Myocyte (in vitro differentiated cells): Measurements from ENCODE around the gene MINDY2. TPM values are rescaled to one million over a fixed set of nuclear protein-coding genes. Genes with fewer than 3 reads are reported as not detected.
"Not testable (repeated sequence)": the region's sequence is repeated elsewhere in the genome, so short reads cannot be mapped to it uniquely, and the experiment has no call there.

Source experiments
- DNase-seq: peaks from one replicate; pipeline ENCODE4 v3.0.0-alpha.2; 2012; ENCODE audit warnings: low read depth
- total RNA-seq: library from RNA; depleted of rRNA; stranded (reverse); fragments of >200 nt; gene quantifications from 2 replicates; pipeline ENCODE4 v1.2.3, GENCODE V29; 2014

The MINDY2 gene
- total RNA-seq, 1 donor from 2014 or later = 18.3 TPM

- DNase-seq = not testable (repeated sequence)
These were observed 52.2 kb downstream of the MINDY2 start for GRCh38 chr15:58823267-58823666.

DNA sequence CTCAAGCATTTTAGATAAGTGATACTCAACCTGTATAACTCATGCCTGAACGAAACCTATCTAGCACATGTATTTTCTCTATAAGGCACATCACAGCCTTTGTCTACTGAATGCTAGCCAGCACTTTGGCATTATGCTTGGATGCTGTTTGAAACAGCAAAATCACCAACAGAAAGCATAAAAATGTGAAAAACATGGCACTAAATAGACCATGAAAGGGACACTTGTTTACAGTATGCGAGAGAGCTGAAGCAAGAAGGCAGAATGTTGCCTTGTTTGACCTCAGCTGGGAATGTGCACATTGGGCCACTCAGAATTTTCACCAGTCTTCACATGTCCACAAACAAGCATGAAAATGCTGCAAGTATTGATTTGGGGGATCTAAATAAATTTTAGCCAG lies 59.5 kb downstream of the MINDY2 start:
- DNase-seq = no peak

GRCh38 chr15:58833681-58834426 lies 62.8 kb downstream of the MINDY2 start:
- DNase-seq = not testable (repeated sequence)

DNA sequence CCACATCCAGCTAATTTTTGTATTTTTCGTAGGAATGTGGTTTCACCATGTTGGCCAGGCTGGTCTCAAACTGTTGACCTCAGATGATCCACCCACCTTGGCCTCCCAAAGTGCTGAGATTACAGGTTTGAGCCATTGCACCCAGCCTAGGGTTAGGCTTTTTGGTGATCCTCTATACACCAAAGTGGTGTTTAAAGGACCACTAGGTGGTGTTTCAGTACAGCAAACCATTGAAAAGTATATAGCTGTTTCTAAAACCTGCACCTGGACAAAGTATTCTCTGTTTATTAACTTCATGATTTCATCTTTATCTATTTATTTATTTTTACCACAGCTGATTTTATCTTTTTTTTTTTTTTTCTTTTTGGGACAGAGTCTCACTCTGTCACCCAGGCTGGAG lies 68.4 kb downstream of the MINDY2 start:
- DNase-seq = no peak

- no peak for DNase-seq
These were observed 68.9 kb downstream of the MINDY2 start for GRCh38 chr15:58840048-58840447.

DNA sequence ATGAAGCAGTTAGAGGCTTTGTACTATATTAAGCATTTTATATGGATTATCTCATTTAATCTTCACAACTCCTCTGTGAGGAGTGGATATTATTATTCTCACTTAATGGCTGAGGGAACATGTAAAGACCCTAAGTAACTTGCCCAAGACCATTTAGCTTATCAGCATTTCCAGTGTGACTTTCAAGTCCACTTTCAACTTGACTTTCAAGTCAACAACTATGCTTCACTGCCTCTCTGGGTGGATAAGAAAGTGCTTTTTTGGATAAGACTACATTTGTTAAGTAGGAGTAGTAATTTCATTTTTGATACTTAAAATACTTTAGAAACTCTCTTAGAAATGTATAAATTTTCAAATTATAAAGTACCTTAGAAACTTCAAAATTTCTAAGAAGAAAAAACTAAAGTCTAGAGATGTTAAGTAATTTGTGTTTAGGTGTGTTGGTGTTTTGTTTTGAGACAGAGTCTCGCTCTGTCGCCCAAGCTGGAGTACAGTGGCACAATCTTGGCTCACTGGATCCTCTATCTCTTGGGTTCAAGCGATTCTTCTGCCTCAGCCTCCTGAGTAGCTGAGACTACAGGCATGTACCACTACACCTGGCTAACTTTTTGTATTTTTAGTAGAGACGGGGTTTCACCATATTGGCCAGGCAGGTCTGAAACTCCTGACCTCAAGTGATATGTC lies 71.8 kb downstream of the MINDY2 start:
- no peak for DNase-seq

DNA sequence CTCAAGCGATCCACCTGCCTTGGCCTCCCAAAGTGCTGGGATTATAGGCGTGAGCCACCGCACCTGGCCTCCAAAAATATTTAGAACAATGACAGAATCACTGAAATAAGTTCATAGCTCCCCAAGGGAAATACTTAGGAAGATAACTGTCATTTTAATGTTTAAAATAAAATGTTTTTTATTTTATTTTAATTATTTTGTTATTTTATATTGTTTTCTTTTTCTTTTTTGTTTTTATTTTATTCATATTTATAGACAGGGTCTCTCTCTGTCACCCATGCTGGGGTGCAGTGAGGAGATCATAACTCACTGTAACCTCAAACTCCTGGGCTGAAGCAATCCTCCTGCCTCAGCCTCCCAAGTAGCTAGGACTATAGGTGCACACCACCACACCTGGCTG lies 80.1 kb downstream of the MINDY2 start:
- not testable (repeated sequence) for DNase-seq

DNA sequence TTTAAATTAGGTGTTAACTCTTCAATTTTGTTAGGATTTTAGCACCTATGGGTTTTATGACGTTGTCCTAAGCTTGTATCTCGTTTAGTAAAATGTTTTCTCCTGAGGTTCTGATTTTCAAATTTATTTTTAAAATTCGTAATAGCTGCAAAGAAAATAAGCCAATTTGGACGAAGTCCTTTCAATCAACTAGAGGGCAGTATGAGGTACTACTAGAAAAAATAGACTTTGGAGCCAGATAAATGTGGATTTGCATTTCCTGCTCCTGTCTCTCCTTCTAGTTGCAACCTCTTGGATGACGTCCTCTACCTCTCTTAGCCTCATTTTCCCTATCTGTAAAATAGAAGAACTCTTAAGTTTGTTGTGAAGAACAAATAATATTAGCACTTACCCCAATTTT lies 81.2 kb downstream of the MINDY2 start:
- no peak for DNase-seq

DNA sequence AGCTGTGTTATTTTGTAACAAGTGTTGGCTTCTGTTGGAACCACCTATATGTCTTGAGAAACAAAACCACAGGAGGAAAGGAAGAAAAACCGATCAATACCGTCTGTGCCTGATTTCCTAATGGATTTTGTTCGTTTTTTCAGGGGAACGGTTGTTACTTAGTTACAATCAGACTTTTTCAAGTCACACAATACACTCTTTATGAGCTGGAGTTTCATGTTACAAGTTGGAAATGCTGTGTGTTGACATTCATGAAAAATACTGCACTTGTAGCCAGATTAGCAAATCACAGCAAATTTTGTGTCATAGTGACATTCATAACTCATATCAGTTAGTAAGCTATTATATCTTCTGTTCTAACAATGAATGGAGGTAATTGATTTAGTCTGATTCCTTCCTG lies 83.5 kb downstream of the MINDY2 start:
- no peak for DNase-seq

GRCh38 chr15:58856086-58856485 lies 85.0 kb downstream of the MINDY2 start:
- DNase-seq = peak; percentile 15

DNA sequence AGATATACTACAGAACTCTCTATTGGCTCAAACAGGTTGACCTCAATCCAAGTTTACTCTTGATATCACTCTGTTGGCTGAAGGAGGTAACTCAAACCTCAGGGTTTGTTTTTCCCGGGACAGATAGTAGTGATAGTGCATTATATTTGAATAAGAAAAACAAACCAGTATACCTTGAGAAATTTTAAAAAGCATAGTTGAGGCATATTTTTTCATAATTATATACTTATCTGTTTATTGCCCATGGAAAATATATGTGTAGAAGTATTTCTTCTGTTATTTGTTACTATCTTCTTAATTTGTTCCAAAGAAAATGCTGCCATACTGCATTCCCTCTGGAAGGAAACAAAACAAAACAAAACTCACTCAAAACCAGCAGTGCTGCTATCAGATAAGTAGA lies 85.5 kb downstream of the MINDY2 start:
- DNase-seq = not testable (repeated sequence)

DNA sequence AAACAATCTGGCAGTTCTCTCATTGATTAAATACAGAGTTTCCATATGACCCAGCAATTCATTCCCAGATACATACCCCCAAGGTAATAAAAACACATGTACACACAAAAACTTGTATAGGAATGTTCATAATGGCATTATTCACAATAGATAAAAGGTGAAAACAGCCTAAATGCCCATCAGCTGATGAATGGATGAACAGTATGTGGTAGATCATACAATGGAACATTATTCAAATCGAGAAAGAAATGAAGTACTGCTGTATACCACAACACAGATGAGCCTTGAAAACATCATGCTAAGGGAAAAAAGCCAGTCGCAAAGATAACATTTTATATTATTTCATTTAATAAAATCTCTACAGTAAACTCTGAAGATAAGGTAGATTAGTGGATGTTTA lies 91.2 kb downstream of the MINDY2 start:
- no peak for DNase-seq

DNA sequence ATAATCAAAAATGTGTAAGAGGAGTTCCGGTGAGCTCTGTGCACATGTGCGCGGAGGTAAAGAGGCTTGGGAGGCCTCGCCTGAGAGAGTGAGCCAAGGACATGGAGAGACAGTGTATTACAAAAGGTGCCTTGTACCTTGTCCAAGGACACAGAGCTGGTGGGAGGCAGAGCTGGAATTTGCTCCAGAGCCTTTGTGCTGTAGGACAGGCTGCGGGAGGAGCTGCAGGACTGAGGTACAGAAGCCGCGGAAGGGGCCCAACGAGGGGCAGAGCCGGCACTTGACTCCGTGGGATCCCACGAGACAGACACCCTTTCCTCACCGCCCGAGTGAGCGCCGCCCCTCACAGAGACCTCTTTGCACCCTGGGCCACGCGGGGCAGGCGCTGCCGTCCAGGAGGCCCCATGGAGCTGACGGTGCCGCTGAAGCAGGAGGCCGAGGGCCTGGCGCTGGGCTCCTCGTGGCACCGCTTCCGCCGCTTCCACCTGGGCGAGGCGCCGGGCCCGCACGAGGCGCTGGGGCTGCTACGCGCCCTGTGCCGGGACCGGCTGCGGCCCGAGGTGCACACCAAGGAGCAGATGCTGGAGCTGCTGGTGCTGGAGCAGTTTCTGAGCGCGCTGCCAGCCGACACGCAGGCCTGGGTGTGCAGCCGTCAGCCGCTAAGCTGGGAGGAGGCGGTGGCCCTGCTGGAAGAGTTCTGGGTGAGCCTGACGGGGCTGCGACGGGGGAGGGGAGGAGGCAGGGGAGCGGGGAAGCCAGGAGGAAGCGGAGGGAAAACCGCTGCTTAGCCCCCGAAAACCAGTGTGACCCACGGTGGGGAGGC lies 93.7 kb downstream of the MINDY2 start:
- peak; percentile 24 for DNase-seq

DNA sequence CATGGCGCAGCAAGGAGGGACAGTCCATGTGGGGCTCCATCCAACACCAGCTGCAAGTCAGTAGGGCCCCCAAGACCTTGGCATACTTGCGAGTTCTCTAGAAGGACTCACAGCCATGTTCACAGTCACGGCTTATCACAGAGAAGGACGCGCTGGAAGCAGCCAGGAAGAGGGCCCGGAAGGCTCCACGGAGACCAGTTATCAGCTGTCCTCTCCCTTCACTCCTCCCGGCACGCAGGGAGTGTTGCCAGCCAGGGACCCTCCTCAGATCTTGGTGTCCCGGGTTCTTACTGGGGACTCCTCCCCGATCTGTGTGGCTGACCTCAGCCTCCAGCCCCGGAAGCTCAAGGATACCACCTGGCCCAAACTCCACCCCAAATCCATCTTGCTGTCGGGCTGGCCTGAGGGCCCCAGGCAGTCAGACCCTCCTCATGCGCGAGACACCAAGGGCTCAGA lies 94.4 kb downstream of the MINDY2 start:
- peak; percentile 13 for DNase-seq

DNA sequence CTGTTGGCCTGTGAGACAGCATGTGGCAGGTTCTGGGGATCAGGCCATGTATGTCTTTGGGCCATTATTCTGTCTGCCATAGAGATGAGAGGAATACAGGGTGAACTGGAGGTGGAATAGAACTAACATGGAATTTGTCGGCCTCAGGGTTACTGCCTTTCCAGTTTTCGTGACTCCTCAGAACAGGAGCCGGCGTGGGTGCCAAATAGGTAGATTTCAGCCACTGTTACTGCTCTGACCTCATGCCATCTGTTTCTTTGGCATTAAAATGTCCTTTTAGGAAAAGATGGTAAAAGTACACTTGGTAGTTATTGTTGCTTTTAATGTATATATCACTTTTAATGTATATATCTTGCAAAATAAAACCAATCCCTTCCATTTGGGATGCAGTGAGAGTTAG lies 96.8 kb downstream of the MINDY2 start:
- DNase-seq = no peak

DNA sequence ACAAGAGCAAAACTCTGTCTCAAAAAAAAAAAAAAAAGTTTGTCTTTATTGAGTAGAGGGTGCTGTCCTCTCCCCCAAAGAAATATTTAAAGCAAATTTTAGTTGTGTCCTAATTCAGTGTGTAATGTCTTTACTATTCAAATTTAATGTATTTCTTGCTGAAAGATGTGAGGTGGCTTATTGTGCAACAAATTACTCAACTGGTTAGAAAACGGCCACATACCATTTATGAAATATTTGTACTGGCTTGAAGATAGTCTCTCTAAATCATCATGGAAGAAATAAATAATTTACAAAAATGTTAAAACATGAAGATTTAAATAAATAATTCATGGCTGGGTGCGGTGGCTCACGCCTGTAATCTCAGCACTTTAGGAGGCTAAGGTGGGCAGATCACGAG lies 99.3 kb downstream of the MINDY2 start:
- no peak for DNase-seq

DNA sequence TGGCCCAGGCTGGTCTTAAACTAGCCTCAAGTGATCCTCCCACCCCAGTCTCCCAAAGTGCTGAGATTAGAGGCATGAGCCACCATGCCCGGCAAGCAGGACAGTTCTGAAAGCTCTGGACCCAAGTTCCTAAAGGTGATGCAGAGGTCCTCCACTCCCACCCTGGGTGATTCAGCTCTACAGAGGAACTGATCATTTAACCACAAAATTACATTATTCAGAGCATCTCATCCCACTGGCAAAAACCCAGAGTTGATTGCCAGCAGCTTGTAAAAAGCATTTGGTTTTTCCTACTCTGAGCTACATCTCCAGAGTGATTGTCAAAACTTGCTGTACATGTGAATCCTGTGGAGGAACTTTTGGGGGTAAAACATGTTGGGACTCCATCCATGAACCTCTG lies 102.2 kb downstream of the MINDY2 start:
- no peak for DNase-seq

- DNase-seq = no peak
These were observed 104.2 kb downstream of the MINDY2 start for GRCh38 chr15:58875343-58875742.

- no peak for DNase-seq
These were observed 105.4 kb downstream of the MINDY2 start for GRCh38 chr15:58876306-58877106.

DNA sequence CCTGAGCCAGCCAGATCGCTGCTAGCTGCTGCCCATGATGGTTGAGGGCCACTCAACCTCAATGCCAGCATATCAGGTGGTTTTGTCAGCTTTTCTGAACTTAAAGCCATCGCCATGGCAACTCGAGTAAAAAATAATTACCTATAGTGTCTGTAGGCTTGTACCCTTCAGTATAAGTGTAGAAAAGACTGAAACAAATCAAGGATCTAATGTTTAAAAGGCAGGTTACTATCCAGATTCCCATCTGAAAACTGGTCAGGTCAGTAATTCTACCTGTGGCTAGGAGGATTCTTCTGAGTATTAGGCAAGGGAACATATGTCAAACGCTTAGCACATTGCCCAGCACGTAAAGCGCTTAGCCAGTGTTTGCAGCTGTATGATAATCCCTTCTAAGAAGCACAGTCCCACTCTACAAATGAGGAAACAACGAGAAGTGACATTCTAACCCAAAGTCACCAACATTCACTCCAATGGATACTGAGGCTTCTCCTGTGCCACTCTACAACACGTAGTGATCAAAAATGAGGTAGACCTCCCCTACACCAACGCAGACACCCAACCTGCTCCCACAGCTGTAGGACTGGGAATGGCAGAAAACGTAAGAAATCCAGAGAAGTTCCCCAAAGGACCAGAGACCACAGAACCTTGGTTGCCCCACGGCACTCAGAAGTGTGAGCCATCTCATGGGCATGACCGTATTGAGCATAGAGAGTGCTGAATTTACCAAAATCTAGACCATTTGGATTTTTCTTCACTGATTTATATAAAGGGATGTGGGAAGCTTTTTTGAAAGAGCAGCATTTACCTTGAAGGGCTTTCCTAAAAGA lies 107.1 kb downstream of the MINDY2 start:
- no peak for DNase-seq
